ENCODE data around the gene TAP2. TPM values are rescaled to one million over a fixed set of nuclear protein-coding genes. Genes with fewer than 3 reads are reported as not detected.
A peak's percentile ranks its signal among the peaks of the same experiment; 100 is the strongest.

TAP2 gene
- total RNA-seq, 4 donors from 2014 or later, result 6.9 to 16.0 (median 11.1) TPM

DNA sequence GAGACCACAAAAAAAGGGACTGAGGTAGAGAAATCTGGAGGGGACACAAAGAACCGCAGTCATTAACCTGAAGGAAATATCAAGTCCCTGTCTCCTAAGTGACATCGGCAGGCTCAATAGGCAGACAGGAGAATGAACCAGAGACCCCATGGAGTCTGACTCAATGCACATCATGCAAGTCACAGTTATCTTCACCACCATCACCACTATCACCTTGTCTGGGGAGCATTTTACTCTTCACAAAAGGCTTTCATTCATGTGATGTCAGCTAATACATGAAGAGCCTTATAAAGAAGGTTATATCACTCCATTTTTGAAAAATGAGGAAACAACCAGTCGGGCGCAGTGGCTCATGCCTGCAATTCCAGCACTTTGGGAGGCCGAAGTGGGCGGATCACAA is 10.6 kb upstream of the TAP2 start:
- Histone ChIP-seq H3K4me3 (no peak overlapping the region), H3K36me3 (peaks cover 0 to 62% of the 10 kb centered on the region in 2 donors), H3K4me1 (peaks cover 0 to 55% (median 10%) of the 10 kb centered on the region in 3 donors), H3K27me3 (no peaks in the 10 kb centered on the region), H3K9me3 (no peaks in the 10 kb centered on the region), H3K27ac (no peak overlapping the region)
- WGBS, 2 donors (ENCODE audit: low coverage in 1 of 2), result 50 to 78% methylated on average over 2 to 6 of the region's 6 CpGs
- ATAC-seq, result no peak
- TF ChIP-seq, protein P1, sequence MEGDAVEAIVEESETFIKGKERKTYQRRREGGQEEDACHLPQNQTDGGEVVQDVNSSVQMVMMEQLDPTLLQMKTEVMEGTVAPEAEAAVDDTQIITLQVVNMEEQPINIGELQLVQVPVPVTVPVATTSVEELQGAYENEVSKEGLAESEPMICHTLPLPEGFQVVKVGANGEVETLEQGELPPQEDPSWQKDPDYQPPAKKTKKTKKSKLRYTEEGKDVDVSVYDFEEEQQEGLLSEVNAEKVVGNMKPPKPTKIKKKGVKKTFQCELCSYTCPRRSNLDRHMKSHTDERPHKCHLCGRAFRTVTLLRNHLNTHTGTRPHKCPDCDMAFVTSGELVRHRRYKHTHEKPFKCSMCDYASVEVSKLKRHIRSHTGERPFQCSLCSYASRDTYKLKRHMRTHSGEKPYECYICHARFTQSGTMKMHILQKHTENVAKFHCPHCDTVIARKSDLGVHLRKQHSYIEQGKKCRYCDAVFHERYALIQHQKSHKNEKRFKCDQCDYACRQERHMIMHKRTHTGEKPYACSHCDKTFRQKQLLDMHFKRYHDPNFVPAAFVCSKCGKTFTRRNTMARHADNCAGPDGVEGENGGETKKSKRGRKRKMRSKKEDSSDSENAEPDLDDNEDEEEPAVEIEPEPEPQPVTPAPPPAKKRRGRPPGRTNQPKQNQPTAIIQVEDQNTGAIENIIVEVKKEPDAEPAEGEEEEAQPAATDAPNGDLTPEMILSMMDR (IDR thresholded peaks at IDR 0.05), result no peak
- TF ChIP-seq POLR2A (IDR thresholded peaks at IDR 0.05), result no peak
- TF ChIP-seq EP300 (IDR thresholded peaks at IDR 0.05), result no peak
- no peak for TF ChIP-seq POLR2AphosphoS5 (IDR thresholded peaks at IDR 0.05)

DNA sequence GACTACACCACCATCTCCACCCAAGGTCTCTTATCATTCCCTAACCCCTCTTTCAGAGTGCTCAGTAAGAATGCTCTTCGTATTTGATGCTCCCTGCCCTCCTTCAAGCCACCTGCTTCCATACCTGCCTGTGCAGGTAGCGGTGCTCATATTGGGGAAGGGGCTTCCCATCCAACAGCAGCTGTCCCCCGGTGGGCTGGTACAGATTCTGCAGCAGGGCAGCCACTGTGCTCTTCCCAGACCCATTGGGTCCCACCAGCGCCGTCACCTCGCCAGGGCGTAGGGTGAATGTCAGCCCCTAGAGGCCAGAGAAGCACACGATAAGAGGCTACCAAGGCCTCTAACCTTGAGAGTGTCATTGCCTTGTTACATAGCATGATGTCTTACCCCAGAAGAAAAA is 9.3 kb upstream of the TAP2 start:
- no peak for ATAC-seq
- H3K27ac ChIP-seq, result no peak overlapping the region
- no peaks in the 10 kb centered on the region for H3K27me3 ChIP-seq
- TF ChIP-seq, protein P1 (IDR thresholded peaks at IDR 0.05), result no peak
- TF ChIP-seq POLR2A (IDR thresholded peaks at IDR 0.05), result no peak
- peaks cover 0 to 62% of the 10 kb centered on the region in 2 donors for H3K36me3 ChIP-seq
- H3K4me1 ChIP-seq, result peaks cover 0 to 65% (median 10%) of the 10 kb centered on the region in 3 donors
- no peaks in the 10 kb centered on the region for H3K9me3 ChIP-seq
- 100% methylated on average over 1 of the region's 8 CpGs for WGBS, 2 donors (ENCODE audit: low coverage in 1 of 2)
- H3K4me3 ChIP-seq, result no peak overlapping the region

DNA sequence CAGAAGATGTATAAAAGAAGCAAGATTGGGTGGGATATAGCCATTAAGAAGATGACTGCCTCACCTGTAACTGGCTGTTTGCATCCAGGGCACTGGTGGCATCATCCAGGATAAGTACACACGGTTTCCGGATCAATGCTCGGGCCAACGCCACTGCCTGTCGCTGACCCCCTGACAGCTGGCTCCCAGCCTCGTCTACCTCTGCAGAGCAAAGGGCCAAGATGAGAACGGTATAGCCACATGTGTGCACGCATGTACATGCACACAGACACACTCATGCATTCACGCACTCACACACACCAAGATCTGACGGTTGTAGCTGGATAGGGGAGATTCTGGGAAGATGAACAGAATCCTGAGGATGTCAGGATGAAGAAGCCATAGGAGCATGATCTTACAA is 8.5 kb upstream of the TAP2 start:
- WGBS, 2 donors (ENCODE audit: low coverage in 1 of 2), result 87 to 93% methylated on average over 5 to 10 of the region's 10 CpGs
- H3K27ac ChIP-seq, result no peak overlapping the region
- peaks cover 0 to 66% (median 5%) of the 10 kb centered on the region in 3 donors for H3K4me1 ChIP-seq
- no peaks in the 10 kb centered on the region for H3K27me3 ChIP-seq
- no peak overlapping the region for H3K4me3 ChIP-seq
- H3K9me3 ChIP-seq, result no peaks in the 10 kb centered on the region
- TF ChIP-seq EP300 (IDR thresholded peaks at IDR 0.05) (no peak), POLR2A (IDR thresholded peaks at IDR 0.05) (no peak), POLR2AphosphoS5 (IDR thresholded peaks at IDR 0.05) (no peak)
- TF ChIP-seq, protein P1 (IDR thresholded peaks at IDR 0.05), result no peak
- H3K36me3 ChIP-seq, result peaks cover 0 to 69% of the 10 kb centered on the region in 2 donors
- no peak for ATAC-seq

DNA sequence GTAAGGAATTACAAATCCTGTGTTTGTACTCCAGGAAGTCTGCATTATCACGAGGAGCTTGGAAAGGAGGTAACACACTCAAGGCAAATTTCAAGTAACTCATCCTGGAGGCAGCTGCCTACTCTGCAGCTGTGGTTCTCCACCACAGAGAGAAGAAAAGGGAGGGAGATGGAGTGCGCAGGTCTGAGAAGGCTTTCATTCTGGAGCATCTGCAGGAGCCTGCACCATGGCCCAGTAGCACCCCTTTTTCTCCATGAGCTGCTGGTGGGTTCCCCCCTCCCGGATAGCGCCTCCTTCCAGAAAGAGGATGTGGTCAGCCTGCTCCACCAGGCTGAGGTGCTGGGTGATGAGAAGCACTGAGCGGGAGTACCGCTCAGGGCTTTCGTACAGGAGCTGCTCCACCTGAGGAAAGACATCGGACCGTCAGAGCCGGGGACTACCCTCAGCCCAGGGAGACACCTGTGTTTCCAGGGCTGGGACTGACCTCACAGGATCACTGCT is 6.9 kb upstream of the TAP2 start:
- peaks cover 0 to 53% (median 0%) of the 10 kb centered on the region in 3 donors for H3K4me1 ChIP-seq
- WGBS, 2 donors (ENCODE audit: low coverage in 1 of 2), result 51 to 55% methylated on average over 2 of the region's 10 CpGs
- no peak for TF ChIP-seq POLR2AphosphoS5 (IDR thresholded peaks at IDR 0.05)
- TF ChIP-seq, protein P1 (IDR thresholded peaks at IDR 0.05), result no peak
- TF ChIP-seq POLR2A (IDR thresholded peaks at IDR 0.05), result no peak
- no peak for TF ChIP-seq EP300 (IDR thresholded peaks at IDR 0.05)
- no peak for ATAC-seq
- peaks cover 0 to 73% of the 10 kb centered on the region in 2 donors for H3K36me3 ChIP-seq
- peak overlapping the region in 3 of 4 donors; percentile 5 to 93 (median 43) for H3K27ac ChIP-seq
- no peaks in the 10 kb centered on the region for H3K9me3 ChIP-seq
- no peaks in the 10 kb centered on the region for H3K27me3 ChIP-seq
- H3K4me3 ChIP-seq, result peak overlapping the region in 1 of 2 donors; percentile 81

DNA sequence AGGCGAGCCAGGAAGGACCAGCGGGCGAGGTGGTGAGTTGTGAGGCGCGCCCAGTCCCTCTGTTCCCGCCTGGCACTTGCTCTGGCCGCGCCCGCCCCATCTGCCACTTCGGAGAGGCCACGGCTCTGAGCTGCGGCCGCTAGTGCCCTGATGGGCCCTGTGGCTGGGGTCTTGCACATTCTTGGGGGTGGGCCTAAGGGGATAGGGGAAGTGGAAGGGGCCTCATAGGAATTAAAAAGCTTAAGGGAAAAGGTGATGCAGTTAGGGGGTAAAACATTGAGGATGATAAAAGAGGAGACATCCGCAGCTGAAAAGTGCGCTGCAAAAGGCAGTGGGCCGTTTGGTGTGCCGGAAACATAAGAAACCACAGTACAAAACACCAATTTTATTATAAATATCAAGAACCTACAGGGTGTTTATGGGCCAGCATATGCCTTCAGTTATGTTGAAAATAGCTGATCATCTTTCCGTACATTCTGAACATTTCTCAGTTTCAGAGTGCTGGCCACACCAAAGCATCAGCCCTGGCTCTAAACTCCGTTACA is 6.4 kb upstream of the TAP2 start:
- Histone ChIP-seq H3K36me3 (peaks cover 0 to 72% of the 10 kb centered on the region in 2 donors), H3K27ac (peak overlapping the region in 3 of 4 donors; percentile 93 to 95 (median 94)), H3K4me3 (peak overlapping the region; percentile 80 to 81), H3K4me1 (peaks cover 0 to 48% (median 0%) of the 10 kb centered on the region in 3 donors), H3K27me3 (no peaks in the 10 kb centered on the region), H3K9me3 (no peaks in the 10 kb centered on the region)
- 60 to 81% methylated on average over 5 to 6 of the region's 19 CpGs for WGBS, 2 donors (ENCODE audit: low coverage in 1 of 2)
- TF ChIP-seq EP300 (IDR thresholded peaks at IDR 0.05) (no peak), POLR2AphosphoS5 (IDR thresholded peaks at IDR 0.05) (no peak), POLR2A (IDR thresholded peaks at IDR 0.05) (no peak)
- TF ChIP-seq, protein P1 (IDR thresholded peaks at IDR 0.05), result no peak
- no peak for ATAC-seq
